T47D (cell line): ENCODE measurements around the gene HOXB1.

Experiments
- DNase-seq, 2 experiments: peaks; one replicate each; pipeline versions ENCODE4 v3.0.0 to v3.0.0-alpha.2; 2011 to 2012; ENCODE audit warnings: low read depth in 1 of 2, low spot score in 1 of 2
- JUND ChIP-seq: IDR thresholded peaks from 2 replicates; pipeline ENCODE4 v1.6.1; 2012; ENCODE audit warnings: low read depth
- in situ Hi-C: cut with HindIII; loops from 2 replicates; pipeline ENCODE4 v1.10.0; 2016; ENCODE audit warnings: low sequenced_read_pairs, low pct_unique_long_range_greater_than_20kb

The HOXB1 gene

DNA sequence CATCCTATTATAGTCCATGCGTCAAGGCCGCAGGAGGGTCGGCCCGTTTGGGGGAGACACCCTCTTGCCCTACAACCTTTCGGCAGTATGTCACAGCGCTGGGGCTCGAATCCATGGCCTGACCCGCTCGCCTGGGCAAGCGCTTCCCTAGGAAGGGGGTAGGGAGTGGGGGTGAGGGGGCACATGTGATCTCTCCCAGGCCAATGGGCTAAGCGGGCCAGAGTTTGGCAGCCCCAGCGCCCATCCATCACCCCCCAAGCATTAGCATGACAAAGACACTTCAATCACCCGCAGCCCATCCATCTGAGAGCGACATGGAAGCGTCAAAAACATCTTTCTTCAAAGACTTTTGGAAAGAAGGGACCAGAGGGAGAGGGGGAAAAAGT is at the start of gene HOXB1:
Gene HOXB1 (minus strand): TSS at position 125 of the 386 bp plus-strand sequence. CDS start 107 bp downstream, at position 18.
- in situ Hi-C loops, result no loop called here
- DNase-seq, result no peak
- TF ChIP-seq JUND, result no peak

DNA sequence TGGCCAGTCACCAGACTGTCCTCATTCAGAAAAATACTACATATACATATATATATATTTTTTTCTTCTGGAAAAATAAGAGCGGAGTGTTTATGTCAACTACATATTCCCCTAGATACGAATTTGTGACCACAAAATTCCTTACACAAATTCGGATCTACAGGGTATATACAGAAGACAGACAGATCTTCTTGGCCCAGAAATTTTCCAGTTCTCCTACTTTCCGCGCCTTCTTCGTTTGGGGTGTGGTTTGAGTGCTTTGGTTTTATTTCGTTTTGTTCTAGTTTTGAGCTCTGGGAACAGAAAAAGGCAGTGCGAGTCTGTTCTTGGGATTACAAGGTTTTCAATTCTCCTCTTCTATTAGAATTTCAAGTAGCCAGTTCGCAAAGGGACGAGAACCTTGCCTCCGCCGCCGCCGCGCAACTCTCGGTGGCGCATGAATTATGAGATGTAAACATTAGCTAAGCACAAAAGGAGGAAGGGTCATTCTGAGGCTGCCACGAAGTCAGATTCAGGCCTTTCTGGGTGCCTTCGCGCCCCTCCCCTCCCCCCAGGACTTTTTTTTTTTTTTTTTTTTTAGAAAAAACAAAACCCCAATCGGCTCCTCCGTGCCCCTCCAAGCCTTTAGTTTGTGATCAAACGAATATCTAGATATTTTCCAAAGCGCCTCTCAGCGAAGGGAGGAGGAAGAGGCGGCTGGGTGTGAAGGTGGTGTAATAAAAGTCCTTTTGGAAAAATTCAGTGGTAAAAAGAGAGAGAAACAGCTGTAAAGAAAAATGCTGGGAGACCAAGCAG is 49.1 kb upstream of the HOXB1 start:
- no peak for TF ChIP-seq JUND
- in situ Hi-C loops, result no loop called here
- no peak for DNase-seq

DNA sequence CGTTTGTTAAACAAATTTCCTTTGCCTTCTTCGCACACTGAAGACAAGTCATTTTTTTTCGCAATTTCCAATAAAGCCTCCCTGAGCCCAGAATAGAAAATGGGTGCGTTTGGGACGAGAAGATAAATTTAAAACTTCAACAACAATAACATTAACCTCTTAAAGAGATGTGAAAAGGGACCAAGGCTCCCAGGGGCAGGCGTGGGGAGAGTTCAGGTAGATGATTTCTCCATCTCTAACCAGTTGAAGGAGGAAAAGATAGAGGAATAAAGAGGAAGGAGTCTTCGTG is 48.6 kb upstream of the HOXB1 start:
- no peak for DNase-seq
- in situ Hi-C loops, result no loop called here
- TF ChIP-seq JUND, result no peak

DNA sequence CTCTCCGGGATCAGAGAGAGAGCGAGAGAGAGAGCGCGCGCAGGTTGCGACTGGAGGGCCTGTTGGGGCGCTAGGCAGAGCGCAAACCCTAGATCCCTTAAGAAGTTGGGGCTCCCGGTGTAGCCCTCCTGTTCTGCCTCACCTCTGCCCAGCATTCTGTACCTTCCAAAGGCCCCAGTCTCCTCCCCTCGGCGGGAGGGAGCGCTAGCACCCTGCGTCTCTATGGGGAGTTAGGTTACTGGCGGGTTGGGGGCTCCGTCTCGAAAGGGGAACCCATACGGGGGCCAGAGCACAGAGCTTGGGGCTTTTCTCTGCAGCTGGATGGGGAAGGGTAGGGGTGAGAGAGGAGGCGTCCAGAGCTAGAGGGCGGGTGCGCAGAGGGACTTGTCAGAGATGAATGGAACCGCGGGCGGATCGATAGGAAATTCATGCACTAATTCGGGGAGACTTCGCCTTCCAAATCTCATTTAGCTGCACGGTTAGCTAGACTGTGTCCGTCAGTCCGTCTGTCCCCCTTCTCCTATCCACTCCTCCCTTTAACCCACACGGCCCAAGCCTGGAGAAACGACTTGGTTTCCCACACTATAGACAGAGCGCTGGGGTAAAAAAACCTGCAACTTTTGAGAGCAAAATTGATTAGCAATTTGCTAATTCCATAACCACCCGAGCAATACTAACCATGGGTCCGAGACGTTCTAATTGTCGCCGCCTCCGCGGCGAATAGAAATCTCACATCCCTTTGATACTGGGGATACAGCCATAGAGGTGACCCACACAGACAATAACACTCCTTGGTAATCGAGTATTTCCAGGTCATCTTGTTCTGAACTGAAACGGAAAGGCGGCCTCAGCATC is 48.0 kb upstream of the HOXB1 start:
- in situ Hi-C loops, result no loop called here
- no peak for DNase-seq
- no peak for TF ChIP-seq JUND

DNA sequence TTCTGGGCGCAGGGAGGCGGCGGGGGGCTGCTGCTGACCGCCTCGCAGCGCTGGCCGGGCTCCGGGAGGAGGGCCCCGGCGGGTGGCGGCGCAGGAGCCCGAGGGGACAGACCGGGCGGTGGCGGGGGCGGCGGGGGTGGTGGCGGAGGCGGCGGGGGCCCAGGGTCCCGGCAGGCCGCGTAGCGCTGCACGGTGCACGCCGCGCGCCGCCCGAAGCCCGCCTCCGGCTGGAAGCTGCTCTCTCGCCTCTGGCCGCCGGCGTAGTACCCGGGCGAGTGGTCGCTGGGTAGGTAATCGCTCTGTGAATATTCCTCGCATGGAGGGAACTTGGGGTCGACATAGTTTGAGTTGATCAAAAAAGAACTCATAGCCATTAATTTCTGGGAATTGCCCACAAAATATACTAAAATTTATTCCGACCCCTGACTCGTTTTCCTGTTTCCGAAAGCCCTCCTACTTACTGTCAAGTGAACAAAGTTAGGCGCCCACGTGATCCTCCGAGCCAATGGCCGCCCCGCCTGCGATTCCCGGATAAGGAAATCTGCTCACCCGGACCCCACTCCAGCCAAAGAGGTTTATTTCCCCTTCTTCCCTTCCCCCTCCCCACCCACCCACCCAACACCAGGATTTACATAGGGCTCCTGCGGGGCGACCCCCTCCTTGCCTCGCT is 47.3 kb upstream of the HOXB1 start, which contains the start of gene HOXB4:
Gene HOXB4 (minus strand): TSS at position 405 of the 670 bp plus-strand sequence. CDS start 31 bp downstream, at position 374.
- no peak for DNase-seq
- TF ChIP-seq JUND, result no peak
- in situ Hi-C loops, result no loop called here

DNA sequence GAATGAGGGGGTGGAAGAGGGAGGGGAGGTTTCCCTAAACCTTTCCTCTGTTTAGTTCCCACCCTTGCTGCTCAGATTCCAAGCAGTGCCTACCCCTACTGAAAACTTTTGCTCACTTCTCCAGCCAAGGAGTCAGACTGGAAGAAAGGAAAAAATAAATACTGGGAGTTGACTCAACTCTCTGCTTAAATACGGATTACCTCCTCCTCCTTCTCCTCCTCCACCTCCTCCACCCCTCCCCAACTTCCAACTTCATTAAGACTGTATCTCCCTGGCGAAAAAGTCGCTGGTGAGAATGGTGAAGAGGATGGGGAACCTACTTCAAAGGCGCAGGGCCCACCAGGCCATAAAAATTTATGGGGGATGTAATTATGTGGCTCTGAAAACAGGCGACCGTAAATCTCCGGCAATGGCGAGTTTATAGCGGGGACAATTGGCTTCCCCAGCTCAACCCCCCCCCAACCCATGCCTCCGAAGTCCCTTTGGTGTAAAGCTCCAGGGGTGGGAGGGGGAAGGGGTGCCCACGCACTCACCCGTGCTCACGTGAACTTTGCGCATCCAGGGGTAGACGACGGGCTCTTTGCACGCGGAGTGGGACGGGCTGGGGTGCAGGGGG is 46.6 kb upstream of the HOXB1 start:
- DNase-seq, result no peak
- in situ Hi-C loops, result no loop called here
- no peak for TF ChIP-seq JUND

DNA sequence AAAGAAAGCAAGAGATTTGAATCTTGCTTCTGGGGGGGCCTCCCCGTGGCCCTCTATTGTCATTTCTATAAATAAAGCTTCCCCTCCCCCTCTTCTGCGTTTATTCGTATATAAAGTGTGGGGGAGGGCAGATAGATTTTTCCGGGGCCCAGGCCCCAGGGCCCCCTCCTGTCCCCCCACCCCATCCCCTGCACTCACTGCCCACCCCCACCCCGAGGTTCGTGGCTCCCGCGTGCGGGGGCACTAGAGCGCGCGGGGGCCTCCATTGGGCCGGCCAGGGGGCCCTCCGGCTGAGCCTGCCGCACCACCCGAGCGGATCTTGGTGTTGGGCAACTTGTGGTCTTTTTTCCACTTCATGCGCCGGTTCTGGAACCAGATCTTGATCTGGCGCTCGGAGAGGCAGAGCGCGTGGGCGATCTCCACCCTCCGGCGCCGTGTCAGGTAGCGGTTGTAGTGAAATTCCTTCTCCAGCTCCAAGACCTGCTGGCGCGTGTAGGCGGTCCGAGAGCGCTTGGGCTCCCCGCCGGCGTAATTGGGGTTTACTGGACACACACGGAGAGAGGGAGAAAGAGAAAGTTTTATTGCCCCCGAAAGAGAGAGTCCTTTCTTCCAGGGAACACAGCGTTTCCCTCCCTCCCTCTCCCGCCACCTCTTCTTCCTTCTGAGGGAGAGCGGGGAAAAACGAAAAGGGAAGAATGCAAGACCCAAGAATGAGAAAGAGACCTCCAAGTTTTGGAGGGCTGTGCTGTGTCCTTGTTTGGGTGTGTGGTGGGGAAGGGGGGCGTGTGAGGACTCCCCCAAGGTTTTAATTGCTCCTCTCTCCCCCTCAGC is 45.9 kb upstream of the HOXB1 start:
- no peak for TF ChIP-seq JUND

DNA sequence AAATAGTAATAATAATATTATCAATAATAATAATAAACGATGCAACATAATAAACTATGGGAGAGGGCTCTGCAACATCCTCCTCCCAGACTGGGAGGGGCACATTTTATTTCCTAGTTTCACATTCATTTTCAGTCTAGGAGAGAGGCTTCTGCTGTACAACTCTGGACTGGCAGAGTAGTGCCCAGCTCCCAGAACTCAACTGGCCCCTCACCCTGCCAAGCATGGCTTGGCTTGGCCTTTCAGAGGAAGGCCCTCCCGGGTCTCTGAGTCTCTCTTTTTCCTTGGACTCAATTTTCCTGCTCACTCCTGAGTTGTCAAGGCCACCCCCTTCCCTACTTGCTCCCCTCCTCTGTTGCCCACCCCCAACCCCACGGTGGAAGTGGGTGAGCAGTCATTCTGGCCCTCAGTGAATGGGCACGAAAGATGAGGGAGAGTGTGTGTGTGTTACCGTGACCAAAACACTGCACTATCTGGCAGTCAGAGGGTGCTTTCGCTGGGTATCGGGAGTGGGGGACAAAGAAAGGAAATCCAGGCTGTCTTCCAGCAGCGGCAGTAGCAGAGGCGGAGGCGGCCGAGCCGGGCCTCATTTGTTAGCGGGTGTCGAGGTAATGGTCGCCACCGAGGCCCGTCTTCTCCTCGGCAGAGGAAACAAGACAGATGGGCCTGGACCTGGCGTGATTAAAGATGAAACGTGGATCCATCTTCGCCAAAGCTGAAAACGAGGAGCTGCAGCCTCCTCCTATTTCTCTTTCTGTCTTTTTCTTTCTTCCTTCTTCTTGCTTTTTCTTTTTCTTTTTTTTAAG is 45.1 kb upstream of the HOXB1 start:
- TF ChIP-seq JUND, result no peak
- in situ Hi-C loops, result no loop called here
- DNase-seq, result no peak

More for the DNA sequence above, 45.9 kb upstream of the HOXB1 start:
- in situ Hi-C loops, result no loop called here
- DNase-seq, result peak; percentile 72 to 94

DNA sequence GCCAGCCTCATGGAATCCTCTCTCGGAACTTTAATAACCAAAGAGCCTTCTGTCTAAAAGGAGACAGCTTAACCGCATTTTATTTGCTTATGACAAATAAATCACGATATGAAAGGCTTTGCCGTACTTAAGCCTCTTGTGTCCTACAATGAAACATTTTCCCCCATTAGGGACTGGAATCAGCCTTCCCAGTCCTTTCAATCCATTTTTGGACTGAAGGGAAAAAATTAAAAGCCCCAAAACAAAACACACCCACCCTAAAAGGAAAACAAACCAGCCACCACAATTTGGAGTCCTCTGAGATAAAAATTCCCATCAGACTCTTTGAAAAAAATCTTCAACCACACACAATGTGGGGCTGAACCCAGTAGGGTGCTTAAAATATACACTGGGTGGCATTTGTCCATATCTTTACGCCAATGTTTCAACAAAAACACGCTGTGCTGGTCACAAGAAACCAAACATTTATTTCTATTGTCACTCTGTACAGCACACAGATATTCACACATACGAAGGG is 44.3 kb upstream of the HOXB1 start:
- no peak for DNase-seq
- no peak for TF ChIP-seq JUND
- in situ Hi-C loops, result no loop called here

DNA sequence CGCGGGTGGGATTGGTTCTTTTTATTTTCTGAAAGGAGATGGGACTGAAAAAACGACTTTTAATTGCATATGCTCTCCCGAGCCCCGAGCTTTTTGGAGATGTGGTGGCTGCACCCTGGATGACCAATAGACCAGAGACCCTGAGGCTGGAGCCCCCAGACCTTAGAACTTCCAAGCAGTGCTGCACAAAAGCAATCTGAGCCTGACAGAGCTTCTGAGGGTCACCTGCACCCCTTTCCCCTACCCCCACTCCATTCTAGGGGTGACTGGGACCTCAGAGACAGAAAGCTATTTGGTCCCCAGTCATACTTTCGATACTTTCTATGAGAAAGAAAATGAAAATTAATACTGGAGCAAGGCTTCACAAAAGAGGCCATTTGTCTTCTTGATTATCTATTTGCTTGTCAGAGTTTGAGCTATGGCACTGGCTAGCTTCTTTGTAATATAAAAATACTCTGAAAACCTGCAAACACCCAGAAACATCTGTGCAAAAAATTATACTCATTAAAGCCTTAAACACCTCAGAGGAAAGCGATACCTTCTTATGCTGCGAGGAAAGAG is 43.8 kb upstream of the HOXB1 start:
- no peak for DNase-seq
- in situ Hi-C loops, result no loop called here
- TF ChIP-seq JUND, result no peak
